Measurements from ENCODE around the gene ZNF226.
"Not testable (repeated sequence)": the region's sequence is repeated elsewhere in the genome, so short reads cannot be mapped to it uniquely, and the experiment has no call there.

ZNF226 gene

DNA sequence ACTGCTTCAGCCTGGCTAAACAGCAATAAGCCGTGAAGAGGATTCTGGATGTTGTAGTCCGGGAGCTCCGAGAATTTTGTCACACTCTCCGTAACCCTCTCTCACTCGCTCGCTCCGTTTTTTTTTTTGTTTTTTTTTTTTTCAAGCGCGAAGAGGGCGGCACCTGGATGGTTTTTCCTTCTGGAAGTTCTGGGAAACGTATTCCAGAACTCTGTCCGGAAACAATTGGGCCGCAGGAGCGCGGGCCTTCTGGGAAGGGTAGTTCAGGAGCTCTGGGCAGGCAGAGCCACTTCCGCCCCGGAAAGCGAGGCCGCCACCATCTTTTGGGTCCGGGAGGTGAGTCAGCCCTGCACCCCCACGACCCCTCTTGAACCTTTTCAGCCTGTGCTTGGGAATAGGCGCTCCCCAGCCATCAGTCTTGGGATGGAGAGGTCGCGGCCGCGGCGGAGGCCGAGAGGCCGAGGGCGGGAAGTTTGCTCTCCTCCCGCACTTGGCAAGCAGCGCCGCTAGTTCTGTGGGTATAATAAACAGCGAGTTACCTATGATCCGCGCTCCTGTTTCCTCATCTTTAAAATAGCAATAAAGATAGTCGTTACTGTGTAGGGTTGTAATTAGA is 47.5 kb downstream of the ZNF226 start, which contains the start of gene ZNF227:
TSS of gene ZNF227 (plus strand) at position 283 of the 616 bp plus-strand sequence. CDS start 5,261 bp downstream, outside the sequence.
- H3K4me3 ChIP-seq (ENCODE audit: low read depth, low read length), result peak within 1 kb of the TSS; percentile 92
- TF ChIP-seq, protein P1, sequence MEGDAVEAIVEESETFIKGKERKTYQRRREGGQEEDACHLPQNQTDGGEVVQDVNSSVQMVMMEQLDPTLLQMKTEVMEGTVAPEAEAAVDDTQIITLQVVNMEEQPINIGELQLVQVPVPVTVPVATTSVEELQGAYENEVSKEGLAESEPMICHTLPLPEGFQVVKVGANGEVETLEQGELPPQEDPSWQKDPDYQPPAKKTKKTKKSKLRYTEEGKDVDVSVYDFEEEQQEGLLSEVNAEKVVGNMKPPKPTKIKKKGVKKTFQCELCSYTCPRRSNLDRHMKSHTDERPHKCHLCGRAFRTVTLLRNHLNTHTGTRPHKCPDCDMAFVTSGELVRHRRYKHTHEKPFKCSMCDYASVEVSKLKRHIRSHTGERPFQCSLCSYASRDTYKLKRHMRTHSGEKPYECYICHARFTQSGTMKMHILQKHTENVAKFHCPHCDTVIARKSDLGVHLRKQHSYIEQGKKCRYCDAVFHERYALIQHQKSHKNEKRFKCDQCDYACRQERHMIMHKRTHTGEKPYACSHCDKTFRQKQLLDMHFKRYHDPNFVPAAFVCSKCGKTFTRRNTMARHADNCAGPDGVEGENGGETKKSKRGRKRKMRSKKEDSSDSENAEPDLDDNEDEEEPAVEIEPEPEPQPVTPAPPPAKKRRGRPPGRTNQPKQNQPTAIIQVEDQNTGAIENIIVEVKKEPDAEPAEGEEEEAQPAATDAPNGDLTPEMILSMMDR (IDR thresholded peaks at IDR 0.05; ENCODE audit: borderline replicate concordance, insufficient read depth, low read depth, low read length), result no peak

DNA sequence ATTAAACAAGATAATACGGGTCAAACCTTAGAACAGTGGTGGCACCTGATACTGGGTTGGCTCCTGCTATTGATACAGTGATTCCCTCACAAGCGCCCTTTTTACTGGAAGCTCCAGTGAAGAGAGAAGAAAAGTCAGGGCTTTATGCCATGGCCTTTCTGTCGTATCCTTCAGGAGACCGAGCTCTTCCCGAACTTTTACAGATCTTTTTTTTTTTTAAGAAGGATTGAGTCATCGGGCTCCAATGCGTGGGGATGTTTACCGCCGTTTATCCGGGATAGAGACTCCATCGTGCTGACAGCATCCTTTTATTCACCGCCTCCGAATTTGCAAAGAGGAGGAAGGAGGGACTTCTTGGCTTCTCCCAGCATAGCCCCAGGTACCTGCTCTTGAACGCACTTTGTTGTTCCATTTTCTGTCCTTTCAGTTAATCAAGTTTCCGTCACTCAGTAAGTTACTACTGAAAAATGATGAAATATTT is 48.0 kb downstream of the ZNF226 start:
- peak overlapping the region; percentile 92 for H3K4me3 ChIP-seq (ENCODE audit: low read depth, low read length)
- TF ChIP-seq, protein P1 (IDR thresholded peaks at IDR 0.05; ENCODE audit: borderline replicate concordance, insufficient read depth, low read depth, low read length), result no peak

DNA sequence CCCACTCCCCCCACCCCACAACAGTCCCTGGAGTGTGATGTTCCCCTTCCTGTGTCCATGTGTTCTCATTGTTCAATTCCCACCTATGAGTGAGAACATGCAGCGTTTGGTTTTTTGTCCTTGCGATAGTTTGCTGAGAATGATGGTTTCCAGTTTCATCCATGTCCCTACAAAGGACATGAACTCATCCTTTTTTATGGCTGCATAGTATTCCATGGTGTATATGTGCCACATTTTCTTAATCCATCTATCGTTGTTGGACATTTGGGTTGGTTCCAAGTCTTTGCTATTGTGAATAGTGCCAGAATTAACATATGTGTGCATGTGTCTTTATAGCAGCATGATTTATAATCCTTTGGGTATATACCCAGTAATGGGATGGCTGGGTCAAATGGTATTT is 55.0 kb downstream of the ZNF226 start:
- not testable (repeated sequence) for H3K4me3 ChIP-seq (ENCODE audit: low read depth, low read length)

DNA sequence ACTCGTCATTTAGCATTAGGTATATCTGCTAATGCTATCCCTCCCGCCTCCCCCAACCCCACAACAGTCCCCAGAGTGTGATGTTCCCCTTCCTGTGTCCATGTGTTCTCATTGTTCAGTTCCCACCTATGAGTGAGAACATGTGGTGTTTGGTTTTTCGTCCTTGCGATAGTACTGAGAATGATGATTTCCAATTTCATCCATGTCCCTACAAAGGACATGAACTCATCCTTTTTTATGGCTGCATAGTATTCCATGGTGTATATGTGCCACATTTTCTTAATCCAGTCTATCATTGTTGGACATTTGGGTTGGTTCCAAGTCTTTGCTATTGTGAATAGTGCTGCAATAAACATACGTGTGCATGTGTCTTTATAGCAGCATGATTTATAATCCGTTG is 55.9 kb downstream of the ZNF226 start:
- not testable (repeated sequence) for H3K4me3 ChIP-seq (ENCODE audit: low read depth, low read length)

DNA sequence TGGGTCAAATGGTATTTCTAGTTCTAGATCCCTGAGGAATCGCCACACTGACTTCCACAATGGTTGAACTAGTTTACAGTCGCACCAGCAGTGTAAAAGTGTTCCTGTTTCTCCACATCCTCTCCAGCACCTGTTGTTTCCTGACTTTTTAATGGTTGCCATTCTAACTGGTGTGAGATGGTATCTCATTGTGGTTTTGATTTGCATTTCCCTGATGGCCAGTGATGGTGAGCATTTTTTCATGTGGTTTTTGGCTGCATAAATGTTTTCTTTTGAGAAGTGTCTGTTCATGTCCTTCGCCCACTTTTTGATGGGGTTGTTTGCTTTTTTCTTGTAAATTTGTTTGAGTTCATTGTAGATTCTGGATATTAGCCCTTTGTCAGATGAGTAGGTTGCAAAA is 56.4 kb downstream of the ZNF226 start:
- not testable (repeated sequence) for H3K4me3 ChIP-seq (ENCODE audit: low read depth, low read length)

Data from GM12875 (cell line).